ENCODE results near the gene MRPL41. TPM values are rescaled to one million over a fixed set of nuclear protein-coding genes. Genes with fewer than 3 reads are reported as not detected.
"Not testable (repeated sequence)": the region's sequence is repeated elsewhere in the genome, so short reads cannot be mapped to it uniquely, and the experiment has no call there.

MRPL41 gene
- total and polyA plus RNA-seq, 2 donors (not counting 1 experiment from before 2014, with no cell fraction given), result 10.9 to 53.2 TPM

- Histone ChIP-seq H3K27me3 (ENCODE audit: control insufficient read depth, insufficient read depth, low read length) (no peaks in the 10 kb centered on the region), H3K4me3 (replicated peaks in 1 of 4; ENCODE audit: control extremely low read depth in 1 of 4, insufficient read depth in 1 of 4, low read depth in 3 of 4, low read length in 4 of 4) (no peak overlapping the region), H3K79me2 (ENCODE audit: control insufficient read depth, insufficient read depth, low read length) (no peaks in the 10 kb centered on the region), H3K9ac (ENCODE audit: insufficient read depth, low read length) (no peak overlapping the region), H3K36me3 (ENCODE audit: control insufficient read depth, insufficient read depth, low read length) (no peaks in the 10 kb centered on the region), H3K27ac (ENCODE audit: insufficient read depth, low read length) (no peak overlapping the region), H3K4me1 (ENCODE audit: control insufficient read depth, extremely low read depth, insufficient read depth, low read length) (peaks cover 5% of the 10 kb centered on the region), H4K20me1 (ENCODE audit: control insufficient read depth, extremely low read depth, insufficient read depth, low read length) (no peaks in the 10 kb centered on the region), H3K4me2 (ENCODE audit: extremely low read depth, insufficient read depth, low read length) (no peak overlapping the region), H2AFZ (ENCODE audit: low read length) (no peak overlapping the region), H3K9me3 (ENCODE audit: control insufficient read depth, insufficient read depth, low read depth, low read length) (no peaks in the 10 kb centered on the region)
- no peak for TF ChIP-seq CTCF (conservative IDR thresholded peaks at IDR 0.05 in 1 of 2, IDR thresholded peaks at IDR 0.05 in 1 of 2; ENCODE audit: low read depth in 1 of 2, low read length in 2 of 2)
- TF ChIP-seq EZH2 (IDR thresholded peaks at IDR 0.05; ENCODE audit: low read length, missing control alignments), result no peak
- no peak for DNase-seq (ENCODE audit: low read depth in 2 of 2)
Observed at GRCh38 chr9:137509198-137509597, 42.5 kb upstream of the MRPL41 start.

GRCh38 chr9:137511126-137511525, 40.6 kb upstream of the MRPL41 start:
- H3K79me2 ChIP-seq (ENCODE audit: control insufficient read depth, insufficient read depth, low read length); H4K20me1 ChIP-seq (ENCODE audit: control insufficient read depth, extremely low read depth, insufficient read depth, low read length); H3K9me3 ChIP-seq (ENCODE audit: control insufficient read depth, insufficient read depth, low read depth, low read length); DNase-seq (ENCODE audit: low read depth in 2 of 2); H3K4me3 ChIP-seq (replicated peaks in 1 of 4; ENCODE audit: control extremely low read depth in 1 of 4, insufficient read depth in 1 of 4, low read depth in 3 of 4, low read length in 4 of 4); H3K4me2 ChIP-seq (ENCODE audit: extremely low read depth, insufficient read depth, low read length); H3K27ac ChIP-seq (ENCODE audit: insufficient read depth, low read length); H2AFZ ChIP-seq (ENCODE audit: low read length); H3K9ac ChIP-seq (ENCODE audit: insufficient read depth, low read length); H3K36me3 ChIP-seq (ENCODE audit: control insufficient read depth, insufficient read depth, low read length); H3K27me3 ChIP-seq (ENCODE audit: control insufficient read depth, insufficient read depth, low read length); H3K4me1 ChIP-seq (ENCODE audit: control insufficient read depth, extremely low read depth, insufficient read depth, low read length): not testable (repeated sequence)

DNA sequence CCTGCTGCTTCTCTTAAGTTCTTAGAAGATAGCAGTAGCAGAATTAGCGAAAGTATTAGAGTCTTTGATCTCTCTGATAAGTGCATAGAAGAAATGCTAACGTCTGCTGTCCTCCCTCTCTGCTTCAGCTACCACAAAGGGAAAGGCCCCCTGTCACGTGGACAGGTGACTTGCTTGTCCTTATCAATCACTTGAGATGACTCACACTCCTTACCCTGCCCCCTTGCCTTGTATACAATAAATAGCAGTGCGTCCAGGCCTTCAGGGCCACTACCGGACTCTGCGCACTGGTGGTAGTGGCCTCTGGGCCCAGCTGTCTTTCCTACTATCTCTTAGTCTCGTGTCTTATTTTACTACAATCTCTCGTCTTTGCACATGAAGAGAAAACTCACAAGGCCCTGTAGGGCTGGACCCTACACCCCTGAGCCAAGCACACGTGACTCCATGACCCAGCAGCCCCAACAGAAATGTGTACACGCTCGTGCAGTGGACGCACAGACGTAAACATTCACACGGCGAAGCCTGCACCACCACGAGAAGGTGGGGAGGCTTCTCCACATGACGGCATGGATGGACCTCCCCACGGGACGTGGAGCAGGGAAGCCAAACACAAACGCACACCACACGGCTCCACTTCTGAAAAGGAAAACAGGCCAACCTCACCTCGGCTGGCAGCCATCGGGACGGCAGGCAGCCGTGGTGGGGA, 39.8 kb upstream of the MRPL41 start:
- Histone ChIP-seq H4K20me1 (ENCODE audit: control insufficient read depth, extremely low read depth, insufficient read depth, low read length) (no peaks in the 10 kb centered on the region), H3K4me1 (ENCODE audit: control insufficient read depth, extremely low read depth, insufficient read depth, low read length) (peaks cover 3% of the 10 kb centered on the region), H3K9me3 (ENCODE audit: control insufficient read depth, insufficient read depth, low read depth, low read length) (no peaks in the 10 kb centered on the region), H3K4me2 (ENCODE audit: extremely low read depth, insufficient read depth, low read length) (no peak overlapping the region), H3K27me3 (ENCODE audit: control insufficient read depth, insufficient read depth, low read length) (no peaks in the 10 kb centered on the region), H3K27ac (ENCODE audit: insufficient read depth, low read length) (no peak overlapping the region), H3K4me3 (replicated peaks in 1 of 4; ENCODE audit: control extremely low read depth in 1 of 4, insufficient read depth in 1 of 4, low read depth in 3 of 4, low read length in 4 of 4) (no peak overlapping the region), H3K79me2 (ENCODE audit: control insufficient read depth, insufficient read depth, low read length) (no peaks in the 10 kb centered on the region), H2AFZ (ENCODE audit: low read length) (no peak overlapping the region), H3K36me3 (ENCODE audit: control insufficient read depth, insufficient read depth, low read length) (no peaks in the 10 kb centered on the region), H3K9ac (ENCODE audit: insufficient read depth, low read length) (no peak overlapping the region)
- TF ChIP-seq CTCF (conservative IDR thresholded peaks at IDR 0.05 in 1 of 2, IDR thresholded peaks at IDR 0.05 in 1 of 2; ENCODE audit: low read depth in 1 of 2, low read length in 2 of 2), result no peak
- no peak for TF ChIP-seq EZH2 (IDR thresholded peaks at IDR 0.05; ENCODE audit: low read length, missing control alignments)
- DNase-seq (ENCODE audit: low read depth in 2 of 2), result no peak

DNA sequence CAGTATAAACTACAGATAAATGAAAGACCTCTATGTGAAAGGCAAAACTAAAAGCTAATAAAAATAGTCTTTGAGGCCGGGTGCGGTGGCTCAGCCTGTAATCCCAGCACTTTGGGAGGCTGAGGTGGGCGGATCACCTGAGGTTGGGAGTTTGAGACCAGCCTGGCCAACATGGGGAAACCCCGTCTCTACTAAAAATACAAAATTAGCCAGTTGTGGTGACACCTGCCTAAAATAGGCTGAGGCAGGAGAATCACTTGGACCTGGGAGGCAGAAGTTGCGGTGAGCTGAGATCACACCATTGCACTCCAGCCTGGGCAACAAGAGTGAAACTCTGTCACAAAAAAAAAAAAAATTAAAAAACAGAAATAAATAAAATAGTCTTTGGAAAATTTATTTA, 38.5 kb upstream of the MRPL41 start:
- not testable (repeated sequence) for H3K4me1 ChIP-seq (ENCODE audit: control insufficient read depth, extremely low read depth, insufficient read depth, low read length); H3K27ac ChIP-seq (ENCODE audit: insufficient read depth, low read length); H3K79me2 ChIP-seq (ENCODE audit: control insufficient read depth, insufficient read depth, low read length); H3K9me3 ChIP-seq (ENCODE audit: control insufficient read depth, insufficient read depth, low read depth, low read length); H3K36me3 ChIP-seq (ENCODE audit: control insufficient read depth, insufficient read depth, low read length); H3K9ac ChIP-seq (ENCODE audit: insufficient read depth, low read length); H4K20me1 ChIP-seq (ENCODE audit: control insufficient read depth, extremely low read depth, insufficient read depth, low read length); H3K27me3 ChIP-seq (ENCODE audit: control insufficient read depth, insufficient read depth, low read length); DNase-seq (ENCODE audit: low read depth in 2 of 2); H2AFZ ChIP-seq (ENCODE audit: low read length); H3K4me2 ChIP-seq (ENCODE audit: extremely low read depth, insufficient read depth, low read length); H3K4me3 ChIP-seq (replicated peaks in 1 of 4; ENCODE audit: control extremely low read depth in 1 of 4, insufficient read depth in 1 of 4, low read depth in 3 of 4, low read length in 4 of 4)

DNA sequence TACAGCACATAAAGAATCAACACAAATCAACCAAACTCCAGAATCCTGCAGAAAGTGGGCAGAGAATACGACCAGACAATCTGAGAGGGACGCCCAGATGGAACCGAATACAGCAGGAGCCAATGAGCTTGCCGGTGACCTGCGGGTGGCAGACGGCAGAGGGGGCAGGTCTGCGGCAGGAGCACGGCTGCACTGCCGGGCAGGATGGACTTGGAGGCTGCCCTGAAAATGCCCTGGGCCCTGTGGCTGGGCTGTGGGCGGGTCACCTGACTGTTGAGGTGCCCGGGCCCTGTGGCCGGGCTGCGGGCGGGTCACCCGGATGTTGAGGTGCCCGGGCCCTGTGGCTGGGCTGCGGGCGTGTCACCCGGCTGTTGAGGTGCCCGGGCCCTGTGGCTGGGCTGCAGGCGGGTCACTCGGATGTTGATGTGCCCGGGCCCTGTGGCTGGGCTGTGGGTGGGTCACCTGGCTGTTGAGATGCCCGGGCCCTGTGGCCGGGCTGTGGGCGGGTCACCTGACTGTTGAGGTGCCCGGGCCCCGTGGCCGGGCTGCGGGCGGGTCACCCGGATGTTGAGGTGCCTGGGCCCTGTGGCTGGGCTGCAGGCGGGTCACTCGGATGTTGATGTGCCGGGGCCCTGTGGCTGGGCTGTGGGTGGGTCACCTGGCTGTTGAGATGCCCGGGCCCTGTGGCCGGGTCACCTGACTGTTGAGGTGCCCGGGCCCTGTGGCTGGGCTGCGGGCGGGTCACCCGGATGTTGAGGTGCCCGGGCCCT, 37.7 kb upstream of the MRPL41 start:
- not testable (repeated sequence) for H3K4me1 ChIP-seq (ENCODE audit: control insufficient read depth, extremely low read depth, insufficient read depth, low read length); H3K36me3 ChIP-seq (ENCODE audit: control insufficient read depth, insufficient read depth, low read length); H2AFZ ChIP-seq (ENCODE audit: low read length); DNase-seq (ENCODE audit: low read depth in 2 of 2); H4K20me1 ChIP-seq (ENCODE audit: control insufficient read depth, extremely low read depth, insufficient read depth, low read length); H3K27ac ChIP-seq (ENCODE audit: insufficient read depth, low read length); H3K79me2 ChIP-seq (ENCODE audit: control insufficient read depth, insufficient read depth, low read length); H3K27me3 ChIP-seq (ENCODE audit: control insufficient read depth, insufficient read depth, low read length); H3K9ac ChIP-seq (ENCODE audit: insufficient read depth, low read length); H3K4me3 ChIP-seq (replicated peaks in 1 of 4; ENCODE audit: control extremely low read depth in 1 of 4, insufficient read depth in 1 of 4, low read depth in 3 of 4, low read length in 4 of 4); H3K9me3 ChIP-seq (ENCODE audit: control insufficient read depth, insufficient read depth, low read depth, low read length); H3K4me2 ChIP-seq (ENCODE audit: extremely low read depth, insufficient read depth, low read length)

Data from fibroblast of lung (primary cell).